ENCODE data around the gene AGFG2.
"Not testable (repeated sequence)": the region's sequence is repeated elsewhere in the genome, so short reads cannot be mapped to it uniquely, and the experiment has no call there.

Gene AGFG2

GRCh38 chr7:100546129-100546925 is 7.3 kb downstream of the AGFG2 start:
- Histone ChIP-seq H3K4me2 (ENCODE audit: low read depth, low read length) (no peak overlapping the region), H3K79me2 (ENCODE audit: low read length) (no peaks in the 10 kb centered on the region), H3K9ac (ENCODE audit: low read length) (no peak overlapping the region), H2AFZ (ENCODE audit: low read length) (no peak overlapping the region), H3F3A (ENCODE audit: insufficient read depth, low read length) (no peaks in the 10 kb centered on the region), H3K27ac (ENCODE audit: low read length) (no peak overlapping the region), H3K9me3 (replicated peaks; ENCODE audit: insufficient read depth, low read length) (no peaks in the 10 kb centered on the region), H4K20me1 (ENCODE audit: insufficient read depth, low read length) (no peaks in the 10 kb centered on the region), H3K36me3 (replicated peaks; ENCODE audit: insufficient read depth, low read length) (no peaks in the 10 kb centered on the region), H3K27me3 (replicated peaks; ENCODE audit: insufficient read depth, low read length) (no peaks in the 10 kb centered on the region), H3K9me2 (replicated peaks; ENCODE audit: insufficient read depth, low read length) (no peaks in the 10 kb centered on the region), H3K4me1 (ENCODE audit: low read length) (no peaks in the 10 kb centered on the region), H3K4me3 (ENCODE audit: low read length) (no peak overlapping the region)
- no peak for DNase-seq
- TF ChIP-seq CTCF (IDR thresholded peaks at IDR 0.05; ENCODE audit: low read length) (no peak), EZH2 (optimal IDR thresholded peaks at IDR 0.05; ENCODE audit: low read depth, low read length) (no peak), EZH2phosphoT487 (IDR thresholded peaks at IDR 0.05; ENCODE audit: low read length) (no peak)

- H3K4me2 ChIP-seq (ENCODE audit: low read depth, low read length) = no peak overlapping the region
- no peak overlapping the region for H3K27ac ChIP-seq (ENCODE audit: low read length)
- H3K9ac ChIP-seq (ENCODE audit: low read length) = no peak overlapping the region
- H3F3A ChIP-seq (ENCODE audit: insufficient read depth, low read length) = no peaks in the 10 kb centered on the region
- H3K36me3 ChIP-seq (replicated peaks; ENCODE audit: insufficient read depth, low read length) = no peaks in the 10 kb centered on the region
- H4K20me1 ChIP-seq (ENCODE audit: insufficient read depth, low read length) = no peaks in the 10 kb centered on the region
- no peaks in the 10 kb centered on the region for H3K9me3 ChIP-seq (replicated peaks; ENCODE audit: insufficient read depth, low read length)
- H2AFZ ChIP-seq (ENCODE audit: low read length) = no peak overlapping the region
- H3K9me2 ChIP-seq (replicated peaks; ENCODE audit: insufficient read depth, low read length) = no peaks in the 10 kb centered on the region
- no peak overlapping the region for H3K4me3 ChIP-seq (ENCODE audit: low read length)
- H3K4me1 ChIP-seq (ENCODE audit: low read length) = no peaks in the 10 kb centered on the region
- no peaks in the 10 kb centered on the region for H3K27me3 ChIP-seq (replicated peaks; ENCODE audit: insufficient read depth, low read length)
- TF ChIP-seq EZH2phosphoT487 (IDR thresholded peaks at IDR 0.05; ENCODE audit: low read length) = no peak
- no peak for DNase-seq
- no peaks in the 10 kb centered on the region for H3K79me2 ChIP-seq (ENCODE audit: low read length)
These were observed 8.2 kb downstream of the AGFG2 start for GRCh38 chr7:100546926-100547800.

- no peak overlapping the region for H2AFZ ChIP-seq (ENCODE audit: low read length)
- no peaks in the 10 kb centered on the region for H4K20me1 ChIP-seq (ENCODE audit: insufficient read depth, low read length)
- TF ChIP-seq EZH2phosphoT487 (IDR thresholded peaks at IDR 0.05; ENCODE audit: low read length) (no peak), EZH2 (optimal IDR thresholded peaks at IDR 0.05; ENCODE audit: low read depth, low read length) (no peak), CTCF (IDR thresholded peaks at IDR 0.05; ENCODE audit: low read length) (no peak)
- H3K27me3 ChIP-seq (replicated peaks; ENCODE audit: insufficient read depth, low read length) = no peaks in the 10 kb centered on the region
- H3K9ac ChIP-seq (ENCODE audit: low read length) = no peak overlapping the region
- no peak overlapping the region for H3K27ac ChIP-seq (ENCODE audit: low read length)
- no peak overlapping the region for H3K4me2 ChIP-seq (ENCODE audit: low read depth, low read length)
- no peaks in the 10 kb centered on the region for H3K79me2 ChIP-seq (ENCODE audit: low read length)
- H3K9me3 ChIP-seq (replicated peaks; ENCODE audit: insufficient read depth, low read length) = no peaks in the 10 kb centered on the region
- no peak for DNase-seq
- no peaks in the 10 kb centered on the region for H3F3A ChIP-seq (ENCODE audit: insufficient read depth, low read length)
- H3K9me2 ChIP-seq (replicated peaks; ENCODE audit: insufficient read depth, low read length) = no peaks in the 10 kb centered on the region
- H3K4me1 ChIP-seq (ENCODE audit: low read length) = no peaks in the 10 kb centered on the region
- H3K4me3 ChIP-seq (ENCODE audit: low read length) = no peak overlapping the region
- H3K36me3 ChIP-seq (replicated peaks; ENCODE audit: insufficient read depth, low read length) = no peaks in the 10 kb centered on the region
These were observed 8.9 kb downstream of the AGFG2 start for GRCh38 chr7:100547872-100548271.

- H3K9ac ChIP-seq (ENCODE audit: low read length); H3K36me3 ChIP-seq (replicated peaks; ENCODE audit: insufficient read depth, low read length); H3K4me1 ChIP-seq (ENCODE audit: low read length); H3K27ac ChIP-seq (ENCODE audit: low read length); H4K20me1 ChIP-seq (ENCODE audit: insufficient read depth, low read length); H2AFZ ChIP-seq (ENCODE audit: low read length); H3K4me2 ChIP-seq (ENCODE audit: low read depth, low read length); H3K9me3 ChIP-seq (replicated peaks; ENCODE audit: insufficient read depth, low read length); H3K79me2 ChIP-seq (ENCODE audit: low read length); H3F3A ChIP-seq (ENCODE audit: insufficient read depth, low read length); H3K9me2 ChIP-seq (replicated peaks; ENCODE audit: insufficient read depth, low read length); DNase-seq; H3K27me3 ChIP-seq (replicated peaks; ENCODE audit: insufficient read depth, low read length); H3K4me3 ChIP-seq (ENCODE audit: low read length): not testable (repeated sequence)
These were observed 9.4 kb downstream of the AGFG2 start for GRCh38 chr7:100548446-100548845.
